Measurements from ENCODE around the gene ZNF205. TPM values are rescaled to one million over a fixed set of nuclear protein-coding genes. Genes with fewer than 3 reads are reported as not detected.
"Not testable (repeated sequence)": the region's sequence is repeated elsewhere in the genome, so short reads cannot be mapped to it uniquely, and the experiment has no call there.

The ZNF205 gene
- total RNA-seq, 1 donor from 2014 or later, result 15.4 TPM

DNA sequence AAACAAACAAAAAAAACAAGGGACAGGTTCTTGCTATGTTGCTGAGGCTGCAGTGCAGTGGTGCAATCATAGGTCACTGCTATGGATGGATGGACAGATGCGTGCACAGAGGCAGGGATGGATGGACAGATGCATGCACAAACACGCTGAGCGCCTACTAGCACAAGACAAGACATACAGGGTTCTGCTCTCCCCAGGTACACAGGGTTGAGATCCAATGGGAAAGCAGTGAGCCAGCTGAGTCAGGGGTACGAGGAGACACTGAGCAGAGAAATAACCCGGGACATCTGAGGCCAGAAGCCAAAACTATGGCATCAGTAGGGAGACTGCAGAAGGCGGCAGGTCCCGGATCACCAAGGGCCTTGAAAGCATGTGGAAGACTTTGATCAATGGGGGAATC is 40.7 kb upstream of the ZNF205 start:
- no peaks in the 10 kb centered on the region for H4K20me1 ChIP-seq (ENCODE audit: insufficient read depth, low read length)
- peaks cover 2% of the 10 kb centered on the region for H3K27me3 ChIP-seq (ENCODE audit: insufficient read depth, low read length)
- H3K36me3 ChIP-seq (ENCODE audit: insufficient read depth, low read length), result no peaks in the 10 kb centered on the region
- Mint-ChIP-seq H3K4me3 (ENCODE audit: unreplicated experiment) (no peak overlapping the region), H3K36me3 (ENCODE audit: low read depth, unreplicated experiment) (peaks cover 6% of the 10 kb centered on the region), H3K4me1 (ENCODE audit: low read depth, unreplicated experiment) (peaks cover 3% of the 10 kb centered on the region), H3K9me3 (ENCODE audit: unreplicated experiment) (peaks cover 8% of the 10 kb centered on the region), H3K27ac (ENCODE audit: unreplicated experiment) (no peak overlapping the region), H3K27me3 (ENCODE audit: low read depth, unreplicated experiment) (peaks cover 35% of the 10 kb centered on the region)
- H3K4me2 ChIP-seq (ENCODE audit: low read length), result no peak overlapping the region
- H3K9me3 ChIP-seq (ENCODE audit: insufficient read depth, low read depth, low read length), result no peaks in the 10 kb centered on the region
- FAIRE-seq (no peak), DNase-seq (ENCODE audit: low read depth) (no peak)
- no peak overlapping the region for H2AFZ ChIP-seq (ENCODE audit: low read depth, low read length)
- no peaks in the 10 kb centered on the region for H3K4me1 ChIP-seq (ENCODE audit: insufficient read depth, low read length)
- no peaks in the 10 kb centered on the region for H3K79me2 ChIP-seq (ENCODE audit: insufficient read depth, low read length)
- no peak for TF ChIP-seq EZH2 (IDR thresholded peaks at IDR 0.05; ENCODE audit: insufficient read depth, low read length)
- TF ChIP-seq, protein P1, sequence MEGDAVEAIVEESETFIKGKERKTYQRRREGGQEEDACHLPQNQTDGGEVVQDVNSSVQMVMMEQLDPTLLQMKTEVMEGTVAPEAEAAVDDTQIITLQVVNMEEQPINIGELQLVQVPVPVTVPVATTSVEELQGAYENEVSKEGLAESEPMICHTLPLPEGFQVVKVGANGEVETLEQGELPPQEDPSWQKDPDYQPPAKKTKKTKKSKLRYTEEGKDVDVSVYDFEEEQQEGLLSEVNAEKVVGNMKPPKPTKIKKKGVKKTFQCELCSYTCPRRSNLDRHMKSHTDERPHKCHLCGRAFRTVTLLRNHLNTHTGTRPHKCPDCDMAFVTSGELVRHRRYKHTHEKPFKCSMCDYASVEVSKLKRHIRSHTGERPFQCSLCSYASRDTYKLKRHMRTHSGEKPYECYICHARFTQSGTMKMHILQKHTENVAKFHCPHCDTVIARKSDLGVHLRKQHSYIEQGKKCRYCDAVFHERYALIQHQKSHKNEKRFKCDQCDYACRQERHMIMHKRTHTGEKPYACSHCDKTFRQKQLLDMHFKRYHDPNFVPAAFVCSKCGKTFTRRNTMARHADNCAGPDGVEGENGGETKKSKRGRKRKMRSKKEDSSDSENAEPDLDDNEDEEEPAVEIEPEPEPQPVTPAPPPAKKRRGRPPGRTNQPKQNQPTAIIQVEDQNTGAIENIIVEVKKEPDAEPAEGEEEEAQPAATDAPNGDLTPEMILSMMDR (IDR thresholded peaks at IDR 0.05; ENCODE audit: insufficient read depth, low read depth, low read length), result no peak
- H3K27ac ChIP-seq (ENCODE audit: low read depth, low read length), result no peak overlapping the region
- H3K4me3 ChIP-seq (ENCODE audit: insufficient read depth, low read depth, low read length), result no peak overlapping the region
- H3K9ac ChIP-seq (ENCODE audit: low read length), result no peak overlapping the region

DNA sequence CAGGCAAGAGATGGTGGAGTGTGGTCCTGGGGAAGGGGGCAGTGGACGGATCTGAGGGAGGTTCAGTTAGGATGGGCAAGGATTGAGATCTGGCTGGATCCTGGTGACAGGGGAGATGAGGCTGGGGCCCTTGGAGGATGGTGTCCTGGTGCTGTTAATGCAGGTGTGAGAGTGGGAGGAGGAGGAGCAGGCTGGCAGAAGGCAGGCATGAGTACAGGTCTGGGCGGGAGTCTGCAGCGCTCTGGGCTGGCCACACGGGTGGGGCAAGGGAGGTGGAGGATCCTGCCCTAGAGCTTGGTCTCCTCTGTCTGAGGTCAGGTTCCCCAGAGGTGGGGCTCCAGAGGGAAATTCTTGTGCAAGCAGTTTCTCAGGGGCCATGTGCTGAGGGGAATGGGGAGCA is 40.2 kb upstream of the ZNF205 start:
- H3K4me3 Mint-ChIP-seq (ENCODE audit: unreplicated experiment); FAIRE-seq; H3K79me2 ChIP-seq (ENCODE audit: insufficient read depth, low read length): not testable (repeated sequence)

DNA sequence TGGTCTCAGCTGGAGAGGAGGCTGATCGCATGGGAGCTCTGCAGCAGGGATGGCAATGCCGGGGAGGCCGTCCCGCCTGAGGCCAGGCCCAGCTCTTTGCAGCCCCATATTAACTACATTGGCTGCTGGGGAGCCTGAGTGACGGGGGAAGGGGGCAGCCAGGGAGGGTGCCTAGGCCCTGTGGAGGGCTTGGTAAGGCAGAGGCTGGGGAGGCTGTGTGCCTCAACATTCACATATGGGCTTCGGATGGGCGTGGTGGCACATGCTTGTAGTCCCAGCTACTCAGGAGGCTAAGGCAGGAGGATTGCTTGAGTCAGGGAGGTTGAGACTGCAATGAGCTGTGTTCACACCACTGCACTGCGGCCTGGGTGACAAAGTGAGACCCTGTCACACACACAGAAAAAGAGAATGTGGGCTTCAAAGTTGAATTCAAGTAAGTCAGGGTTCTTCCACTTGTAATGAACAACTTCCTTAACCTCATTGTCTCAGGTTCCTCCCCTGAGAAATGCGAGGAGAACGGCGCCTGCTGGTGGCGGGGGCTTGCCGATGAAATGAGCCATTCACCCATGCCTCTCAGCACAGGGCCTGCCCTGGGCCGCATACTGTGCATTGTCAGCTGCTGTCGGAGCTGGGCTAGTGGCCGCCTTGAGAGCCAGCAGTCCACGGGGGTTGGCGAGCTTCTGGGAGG is 39.7 kb upstream of the ZNF205 start:
- H3K79me2 ChIP-seq (ENCODE audit: insufficient read depth, low read length); DNase-seq (ENCODE audit: low read depth); H3K27me3 ChIP-seq (ENCODE audit: insufficient read depth, low read length); H2AFZ ChIP-seq (ENCODE audit: low read depth, low read length); H4K20me1 ChIP-seq (ENCODE audit: insufficient read depth, low read length); FAIRE-seq; H3K36me3 ChIP-seq (ENCODE audit: insufficient read depth, low read length); H3K9ac ChIP-seq (ENCODE audit: low read length); H3K36me3 Mint-ChIP-seq (ENCODE audit: low read depth, unreplicated experiment); H3K27ac ChIP-seq (ENCODE audit: low read depth, low read length); H3K4me3 ChIP-seq (ENCODE audit: insufficient read depth, low read depth, low read length); H3K4me1 Mint-ChIP-seq (ENCODE audit: low read depth, unreplicated experiment); H3K27ac Mint-ChIP-seq (ENCODE audit: unreplicated experiment); H3K9me3 ChIP-seq (ENCODE audit: insufficient read depth, low read depth, low read length); H3K4me3 Mint-ChIP-seq (ENCODE audit: unreplicated experiment); H3K4me1 ChIP-seq (ENCODE audit: insufficient read depth, low read length); H3K4me2 ChIP-seq (ENCODE audit: low read length): not testable (repeated sequence)
- Mint-ChIP-seq H3K9me3 (ENCODE audit: unreplicated experiment) (peaks cover 14% of the 10 kb centered on the region), H3K27me3 (ENCODE audit: low read depth, unreplicated experiment) (peaks cover 37% of the 10 kb centered on the region)

More for the DNA sequence above, 40.2 kb upstream of the ZNF205 start:
- H3K4me3 ChIP-seq (ENCODE audit: insufficient read depth, low read depth, low read length); H3K36me3 ChIP-seq (ENCODE audit: insufficient read depth, low read length); H3K27ac ChIP-seq (ENCODE audit: low read depth, low read length); DNase-seq (ENCODE audit: low read depth); H3K4me2 ChIP-seq (ENCODE audit: low read length); H3K4me1 Mint-ChIP-seq (ENCODE audit: low read depth, unreplicated experiment); H3K4me1 ChIP-seq (ENCODE audit: insufficient read depth, low read length); H2AFZ ChIP-seq (ENCODE audit: low read depth, low read length); H3K27me3 ChIP-seq (ENCODE audit: insufficient read depth, low read length); H3K27ac Mint-ChIP-seq (ENCODE audit: unreplicated experiment); H4K20me1 ChIP-seq (ENCODE audit: insufficient read depth, low read length); H3K9ac ChIP-seq (ENCODE audit: low read length); H3K36me3 Mint-ChIP-seq (ENCODE audit: low read depth, unreplicated experiment); H3K9me3 ChIP-seq (ENCODE audit: insufficient read depth, low read depth, low read length): not testable (repeated sequence)
- H3K9me3 Mint-ChIP-seq (ENCODE audit: unreplicated experiment), result peaks cover 13% of the 10 kb centered on the region
- peaks cover 37% of the 10 kb centered on the region for H3K27me3 Mint-ChIP-seq (ENCODE audit: low read depth, unreplicated experiment)
